GM21367 (cell line): Measurements from ENCODE around the gene TTC28.

ENCODE experiments used
- ATAC-seq: cut with Tn5 transposase; IDR thresholded peaks from one replicate; pipeline ENCODE4 v1.9.1; 2021; ENCODE audit not compliant: unreplicated experiment

TTC28 gene

DNA sequence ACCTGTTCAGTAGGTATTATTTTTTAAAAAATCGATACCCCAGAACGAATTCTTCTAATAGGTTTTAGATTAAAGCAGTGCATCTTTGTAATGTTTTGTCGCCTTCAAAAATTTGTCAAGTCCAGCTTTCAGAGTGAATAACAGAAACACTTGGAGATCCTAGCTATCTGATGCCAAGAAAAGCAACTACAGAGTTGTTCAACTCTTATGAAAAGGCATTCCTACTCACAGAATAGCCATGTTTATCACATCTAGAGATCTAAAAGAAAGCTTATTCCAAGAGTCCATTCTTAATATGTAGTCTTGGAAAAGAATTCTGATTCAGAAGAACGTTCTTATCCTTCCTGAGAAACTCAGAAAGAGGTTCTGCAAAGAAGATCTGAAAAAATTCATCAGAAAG, 268.5 kb downstream of the TTC28 start:
- no peak for ATAC-seq

DNA sequence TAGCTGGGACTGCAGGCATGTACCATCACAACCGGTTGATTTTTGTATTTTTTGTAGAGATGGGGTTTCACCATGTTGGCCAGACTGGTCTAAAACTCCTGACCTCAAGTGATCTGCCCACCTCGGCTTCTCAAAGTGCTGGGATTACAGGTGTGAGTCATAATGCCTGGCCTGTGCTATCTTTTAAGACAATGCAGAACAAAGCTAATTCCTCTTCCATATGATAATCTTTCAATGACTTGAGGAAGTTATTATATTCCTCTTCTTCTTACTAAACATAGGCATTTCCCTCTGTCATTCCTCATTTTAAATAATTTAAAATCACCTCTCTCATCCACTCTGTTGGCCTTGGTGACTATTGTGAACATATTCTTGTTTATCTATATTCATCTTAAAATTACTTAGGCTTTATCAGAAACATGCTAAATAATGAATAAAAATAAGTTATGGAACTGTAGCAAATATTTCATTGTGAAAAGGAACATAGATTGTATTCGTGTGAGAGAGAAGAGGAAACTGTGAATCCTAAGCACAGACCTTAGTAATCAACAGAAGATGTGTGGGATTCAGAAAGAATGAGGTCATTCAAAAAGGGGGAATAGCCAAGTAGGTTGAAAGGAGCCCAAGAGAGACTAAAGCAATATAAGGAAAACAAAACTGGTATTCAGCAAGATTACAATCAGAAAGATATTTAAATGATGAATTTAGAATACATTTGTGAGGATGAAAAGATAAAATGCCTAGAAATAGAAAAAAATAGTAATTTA, 269.4 kb downstream of the TTC28 start:
- no peak for ATAC-seq

DNA sequence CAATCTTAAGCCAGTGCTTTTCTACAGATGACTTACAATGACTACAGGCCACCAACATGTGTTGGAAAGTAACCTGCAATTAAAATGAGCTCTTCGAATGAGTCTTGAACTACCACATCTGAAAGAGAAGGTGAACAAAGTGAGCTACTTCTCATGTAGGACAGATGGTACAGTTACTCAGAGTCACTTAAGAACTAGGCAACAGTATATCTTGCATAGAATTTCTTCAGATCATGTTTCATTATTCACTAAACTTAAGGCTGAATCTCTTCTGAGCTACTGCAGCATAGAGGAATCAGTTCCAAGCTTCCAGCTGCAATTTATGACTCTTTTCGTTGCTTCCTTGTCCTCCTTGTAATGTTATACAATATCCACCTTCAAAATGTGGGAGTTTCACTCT, 270.9 kb downstream of the TTC28 start:
- no peak for ATAC-seq

DNA sequence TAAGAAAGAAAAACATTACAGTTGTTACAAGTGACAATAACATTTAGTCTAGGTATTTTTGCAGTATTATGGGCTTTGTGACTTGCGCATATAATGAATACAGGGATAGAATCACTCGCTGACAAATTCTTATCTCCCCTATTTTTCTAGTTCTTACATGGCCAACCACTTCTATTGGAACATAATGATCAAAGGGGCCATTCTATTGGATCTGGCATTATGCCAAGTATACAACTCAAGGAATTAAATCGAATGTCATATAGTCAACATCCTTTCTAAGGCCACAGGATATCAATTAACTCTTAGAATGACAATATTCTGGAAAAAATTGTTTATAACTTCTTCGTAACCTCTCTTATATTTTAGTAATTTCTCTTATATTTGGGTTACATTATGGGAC, 272.0 kb downstream of the TTC28 start:
- no peak for ATAC-seq

DNA sequence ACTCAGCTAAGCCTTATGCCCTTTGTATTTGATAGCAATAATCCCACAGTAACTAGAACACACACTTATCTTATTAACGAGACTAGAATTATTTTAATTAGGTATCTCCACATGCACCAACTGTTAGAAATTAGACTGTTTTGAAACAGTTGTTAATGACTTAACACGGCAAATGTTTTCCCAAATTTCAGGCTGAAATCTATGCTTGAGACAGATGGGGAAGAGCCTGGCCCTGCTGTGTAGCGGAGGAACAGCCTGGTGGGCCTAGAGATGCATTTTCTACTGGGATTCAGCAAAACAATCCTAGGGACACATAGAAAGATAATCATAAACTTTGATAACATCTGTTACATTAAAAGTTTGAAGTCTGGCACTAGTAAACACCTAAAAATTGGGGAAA, 273.4 kb downstream of the TTC28 start:
- no peak for ATAC-seq

DNA sequence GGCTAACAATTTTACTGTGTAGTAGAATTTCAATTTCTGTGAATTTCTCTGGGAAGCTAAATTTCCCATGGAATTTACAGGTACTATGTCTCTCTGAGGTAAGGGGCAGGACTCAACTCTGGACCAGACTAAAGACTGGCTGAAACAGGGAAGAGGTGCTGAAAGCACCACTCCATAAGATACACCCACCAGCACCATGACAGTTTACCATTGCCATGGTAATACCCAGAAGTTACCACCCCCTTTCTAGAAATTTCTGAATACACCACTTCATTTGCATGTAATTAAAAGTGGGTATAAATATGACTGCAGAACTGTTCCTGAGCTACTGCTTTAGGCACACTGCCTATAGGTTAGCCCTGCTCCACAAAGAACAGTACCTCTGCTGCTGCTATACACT, 274.1 kb downstream of the TTC28 start:
- no peak for ATAC-seq

DNA sequence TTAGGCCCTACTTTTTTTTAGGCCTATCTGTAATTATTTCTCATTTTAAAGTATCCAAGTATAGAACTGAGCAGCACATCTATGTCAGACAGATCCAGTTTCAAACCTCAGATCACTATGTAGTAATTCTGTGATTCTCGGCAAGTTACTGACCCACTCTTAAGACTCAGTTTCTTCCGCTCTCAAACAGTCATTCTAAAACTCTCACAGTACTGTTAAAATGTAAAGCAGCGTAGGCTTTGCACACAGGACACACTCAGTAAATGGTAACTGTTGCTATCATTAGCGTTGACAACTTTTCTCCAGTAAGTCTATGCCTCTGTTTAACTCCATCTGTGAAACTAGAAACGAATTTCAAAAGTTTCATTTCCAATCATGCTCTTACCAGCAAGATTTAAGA, 277.1 kb downstream of the TTC28 start:
- no peak for ATAC-seq

DNA sequence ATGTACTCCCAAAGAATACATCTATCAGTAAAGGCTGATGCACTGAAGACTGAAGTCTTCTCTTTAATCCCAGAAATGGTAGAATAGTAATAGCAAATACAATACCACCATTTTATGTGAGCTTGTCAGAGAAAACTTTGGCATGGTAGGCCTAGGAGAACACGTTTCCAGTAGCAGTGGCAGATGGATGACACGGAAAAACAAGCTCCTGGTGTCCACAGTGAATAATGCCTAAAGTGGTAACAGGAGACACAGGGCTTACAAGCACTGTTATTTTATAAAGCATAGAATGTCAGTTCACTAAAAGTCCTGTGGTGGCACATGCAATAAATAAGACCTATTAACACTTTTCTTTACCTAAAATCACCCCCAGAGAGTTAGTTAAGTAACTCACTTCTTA, 277.6 kb downstream of the TTC28 start:
- ATAC-seq, result no peak

DNA sequence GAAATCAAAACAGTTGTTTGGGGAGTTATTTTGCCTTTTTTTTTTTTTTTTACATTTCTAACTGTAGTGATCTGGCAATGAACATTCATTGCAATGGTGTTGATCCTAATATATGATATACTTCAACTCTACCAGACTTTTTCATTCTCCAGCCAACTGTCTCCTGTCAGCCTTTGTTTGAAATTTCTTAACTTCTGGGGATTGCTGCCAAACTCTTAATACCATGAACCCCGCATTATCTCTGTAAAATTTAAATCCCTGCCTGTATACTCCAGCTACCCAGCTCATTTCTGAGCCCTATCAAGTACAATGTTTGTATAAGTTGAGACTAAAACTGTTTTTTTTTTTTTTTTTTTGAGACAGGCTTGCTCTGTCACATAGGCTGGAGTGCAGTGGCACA, 280.7 kb downstream of the TTC28 start:
- ATAC-seq, result no peak

DNA sequence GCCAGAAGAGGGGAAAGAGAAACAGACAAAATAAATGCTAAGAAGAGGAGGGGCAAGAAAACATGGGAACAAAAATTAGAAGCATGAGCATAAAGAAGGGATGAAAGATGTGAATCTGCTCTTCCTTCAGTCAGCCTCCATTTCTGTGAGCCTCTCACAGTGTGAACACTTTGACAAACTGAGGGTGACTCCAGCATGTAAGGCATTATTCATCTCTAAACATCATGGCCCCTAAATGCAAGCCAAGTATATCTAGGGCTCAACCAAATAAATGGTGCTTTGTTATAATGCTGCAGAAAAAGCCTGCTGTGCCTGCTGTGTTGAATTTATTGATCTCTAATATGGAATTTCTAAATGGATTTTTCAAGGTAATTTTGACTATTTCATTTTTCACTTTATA, 281.3 kb downstream of the TTC28 start:
- no peak for ATAC-seq

DNA sequence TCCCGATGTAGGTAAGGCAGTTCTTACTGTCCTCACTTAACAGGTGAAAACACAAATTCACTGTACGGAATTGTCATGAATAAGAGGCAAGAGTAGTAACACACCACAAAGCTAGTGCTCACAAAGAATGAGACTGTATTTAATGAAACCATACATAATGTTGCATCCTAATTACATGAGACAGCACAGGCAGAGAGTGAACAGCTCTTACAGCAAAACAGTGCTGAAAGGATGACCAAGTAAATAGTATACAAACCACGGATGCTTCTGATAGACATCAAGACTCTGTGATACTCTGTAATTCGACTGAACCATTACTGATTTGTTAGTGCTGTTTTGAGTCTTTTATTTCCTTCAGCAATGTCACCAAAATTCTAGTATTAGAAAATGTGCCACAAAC, 282.3 kb downstream of the TTC28 start:
- no peak for ATAC-seq

DNA sequence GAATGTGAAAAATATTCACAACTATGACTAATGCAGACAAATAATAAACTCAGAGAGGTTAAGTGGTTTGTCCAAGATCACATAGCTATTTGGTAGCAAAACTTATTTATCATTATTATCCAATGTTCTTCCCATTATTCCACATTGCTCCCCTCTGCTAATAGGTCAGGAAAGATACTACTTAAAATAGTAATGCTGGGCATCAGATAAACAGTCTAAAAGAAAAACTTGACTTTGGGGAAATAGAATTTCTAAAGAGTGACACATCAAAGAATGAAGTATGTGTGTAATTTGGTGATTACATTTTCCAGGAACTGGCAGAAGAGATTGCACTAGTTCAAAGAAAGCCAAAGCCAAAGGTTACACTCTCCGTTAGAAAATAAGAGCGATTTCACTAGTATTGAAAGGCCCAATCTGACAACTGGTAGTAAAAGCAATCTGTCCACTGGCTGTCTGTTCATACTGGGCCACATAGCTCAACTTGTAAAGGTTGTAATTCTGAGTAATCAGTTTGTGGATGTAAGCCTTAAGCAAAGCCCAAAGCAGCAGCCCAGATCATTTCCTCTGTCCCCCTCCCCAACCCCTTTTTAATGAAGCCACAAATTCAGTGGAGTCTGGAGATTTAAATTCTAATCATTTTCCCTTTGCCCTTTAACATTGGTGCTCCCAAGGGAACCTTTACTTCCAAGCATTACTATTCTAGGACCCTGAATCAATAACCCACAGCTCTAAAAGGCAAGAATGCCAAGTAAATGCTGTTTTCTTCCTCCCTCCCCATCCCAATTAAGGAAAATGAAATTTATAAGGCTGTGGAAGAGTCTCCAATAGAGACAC, 283.5 kb downstream of the TTC28 start:
- no peak for ATAC-seq

DNA sequence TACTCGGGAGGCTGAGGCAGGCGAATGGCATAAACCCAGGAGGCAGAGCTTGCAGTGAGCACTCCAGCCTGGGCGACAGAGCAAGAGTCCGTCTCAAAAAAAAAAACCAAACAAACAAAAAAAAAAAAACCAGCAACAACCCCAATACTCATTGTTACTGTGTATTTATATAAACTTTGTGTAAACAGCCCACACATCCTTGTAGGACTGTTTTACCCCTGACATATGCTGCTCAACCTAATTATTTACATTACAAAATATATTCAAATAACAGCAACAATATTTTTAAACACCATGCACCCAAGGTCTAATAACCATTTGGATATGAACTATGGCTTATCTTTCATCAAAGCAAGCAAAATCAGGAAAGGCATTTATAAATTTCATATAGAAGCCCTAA, 284.1 kb downstream of the TTC28 start:
- no peak for ATAC-seq

DNA sequence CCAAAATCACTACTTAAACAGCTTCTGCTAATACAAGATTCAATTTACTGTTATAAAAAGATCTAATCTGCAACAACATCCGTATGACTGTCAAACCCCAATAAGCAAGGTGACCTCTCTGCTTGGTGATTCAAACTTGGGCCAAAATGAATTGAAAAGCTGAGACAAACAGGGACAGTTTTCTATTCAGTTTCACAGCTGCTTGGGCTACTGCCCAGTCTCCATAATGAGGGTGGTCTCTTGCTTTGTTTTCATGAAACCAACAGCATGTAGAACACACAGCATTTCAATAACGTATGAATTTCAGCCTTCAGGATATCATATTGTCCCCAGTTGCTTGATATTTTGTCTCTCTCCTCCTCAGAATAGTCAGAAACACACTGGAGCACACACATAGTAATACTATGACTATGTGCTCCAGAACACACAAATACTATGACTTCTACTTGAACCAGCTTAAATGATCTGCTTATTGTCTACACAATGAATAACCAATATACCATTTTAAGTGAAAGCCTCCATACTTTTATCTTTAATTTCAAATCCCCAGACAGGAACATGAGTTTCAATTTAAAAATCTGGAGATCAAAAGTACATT, 285.0 kb downstream of the TTC28 start:
- ATAC-seq, result no peak

DNA sequence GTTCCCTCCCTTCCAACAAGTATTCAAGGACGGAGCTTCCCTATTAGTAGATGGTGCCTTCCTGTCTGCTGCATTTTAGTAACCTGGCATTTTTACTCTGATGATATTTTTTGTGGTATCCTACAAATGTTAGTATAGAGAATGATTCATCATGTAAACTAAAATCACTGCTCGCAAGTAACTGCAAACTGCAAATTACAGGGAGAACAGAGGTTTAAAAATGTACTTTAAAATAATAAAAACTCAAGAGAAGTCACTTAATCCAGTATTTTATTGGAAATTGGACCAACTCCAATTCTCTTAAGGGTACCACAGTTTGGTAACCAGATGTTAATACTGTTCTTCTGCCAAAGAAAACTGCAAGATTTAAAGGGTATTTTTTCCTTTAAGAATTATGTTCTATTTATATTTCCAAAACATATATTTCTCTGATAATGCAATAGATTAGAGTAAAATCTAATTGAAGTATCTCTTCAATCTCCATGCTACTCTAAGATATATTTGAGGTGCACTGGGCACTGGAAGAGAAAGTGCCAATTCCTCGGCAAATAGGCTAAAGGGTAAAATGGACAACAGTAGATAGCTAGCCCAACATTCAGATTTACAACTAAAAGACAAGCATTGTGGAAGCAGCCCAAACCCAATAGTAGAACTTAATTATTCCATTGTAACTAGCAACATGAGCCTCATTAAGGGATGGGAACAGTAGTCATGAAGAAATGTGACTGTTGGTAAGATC, 298.0 kb downstream of the TTC28 start:
- no peak for ATAC-seq

DNA sequence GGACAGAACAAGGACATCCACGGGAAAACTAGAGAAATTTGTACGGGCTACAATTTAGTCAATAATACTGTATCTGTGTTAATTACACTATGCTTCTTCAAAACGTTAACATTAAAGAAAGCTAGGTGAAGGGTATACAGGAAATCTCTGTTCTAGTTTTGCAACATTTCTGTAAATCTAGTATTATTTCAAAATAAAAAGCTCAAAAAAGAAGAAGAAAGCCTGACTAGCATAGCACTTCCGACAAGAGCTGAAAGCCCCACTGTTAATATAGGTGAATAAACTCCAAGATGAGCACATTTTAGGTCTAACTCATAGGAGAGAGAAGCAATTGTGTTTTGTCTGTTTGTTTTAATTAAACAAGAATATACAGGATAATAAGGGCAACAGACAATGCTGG, 299.7 kb downstream of the TTC28 start:
- no peak for ATAC-seq

DNA sequence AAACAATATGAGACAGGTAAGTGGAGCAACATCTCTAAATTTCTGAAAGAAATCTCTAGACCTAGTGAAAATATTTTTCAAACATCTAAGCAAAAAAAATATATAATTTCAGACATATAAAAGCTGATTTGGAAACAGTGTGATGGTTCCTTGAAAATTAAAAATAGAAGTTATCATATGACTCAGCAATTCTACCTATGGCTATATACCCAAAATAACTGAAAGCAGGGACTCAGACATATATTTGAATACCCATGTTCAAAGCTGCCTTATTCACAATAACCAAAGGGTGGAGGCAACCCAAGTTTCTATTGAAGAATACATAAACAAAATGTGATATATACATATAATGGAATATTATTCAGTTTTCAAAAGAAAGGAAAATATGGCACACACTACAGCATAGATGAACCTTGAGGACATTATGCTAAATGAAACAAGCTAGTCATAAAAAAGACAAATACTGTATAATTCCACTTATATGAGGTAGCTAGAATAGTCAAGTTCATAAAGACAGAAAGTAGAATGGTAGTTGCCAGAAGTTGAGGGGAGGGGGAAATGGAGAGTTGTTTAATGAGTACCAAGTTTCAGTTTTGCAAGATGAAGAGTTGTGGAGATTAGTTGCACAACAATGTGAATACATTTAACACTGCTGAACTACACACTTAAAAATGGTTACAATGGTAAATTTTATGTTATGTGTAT, 300.4 kb downstream of the TTC28 start:
- ATAC-seq, result no peak

DNA sequence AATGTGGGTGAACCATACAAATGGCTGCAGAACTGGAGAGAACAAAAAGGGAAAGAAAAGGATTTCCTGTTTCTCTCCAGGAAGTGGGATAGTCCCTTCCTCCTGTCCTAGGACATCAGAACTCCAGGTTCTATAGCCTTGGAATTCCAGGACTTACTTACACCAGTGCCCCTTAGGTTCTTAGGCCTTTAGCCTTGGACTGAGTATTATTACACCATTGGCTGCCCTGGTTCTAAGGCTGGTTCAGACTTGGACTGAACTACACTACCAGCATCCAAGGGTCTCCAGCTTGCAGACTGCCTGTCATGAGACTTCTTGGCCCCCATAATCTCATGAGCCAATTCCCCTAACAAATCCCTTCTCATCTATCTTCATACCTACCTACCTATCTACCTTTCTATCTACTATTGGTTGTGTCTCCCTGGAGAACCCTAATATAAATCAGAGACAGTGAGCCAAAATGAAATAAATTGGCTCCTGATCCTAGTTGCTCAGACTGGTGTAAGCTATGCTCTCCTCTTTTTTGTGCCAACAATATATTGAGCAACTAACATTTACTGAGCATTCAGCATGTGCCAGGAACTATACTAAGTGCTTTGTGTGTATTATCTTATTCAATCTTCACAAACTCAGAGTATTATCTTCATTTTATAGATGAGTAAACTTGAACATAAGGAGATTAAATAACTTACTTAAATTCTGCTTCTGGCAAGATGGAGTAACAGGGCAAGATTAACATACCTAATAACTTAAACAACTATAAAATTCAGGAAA, 303.7 kb downstream of the TTC28 start:
- ATAC-seq, result no peak

DNA sequence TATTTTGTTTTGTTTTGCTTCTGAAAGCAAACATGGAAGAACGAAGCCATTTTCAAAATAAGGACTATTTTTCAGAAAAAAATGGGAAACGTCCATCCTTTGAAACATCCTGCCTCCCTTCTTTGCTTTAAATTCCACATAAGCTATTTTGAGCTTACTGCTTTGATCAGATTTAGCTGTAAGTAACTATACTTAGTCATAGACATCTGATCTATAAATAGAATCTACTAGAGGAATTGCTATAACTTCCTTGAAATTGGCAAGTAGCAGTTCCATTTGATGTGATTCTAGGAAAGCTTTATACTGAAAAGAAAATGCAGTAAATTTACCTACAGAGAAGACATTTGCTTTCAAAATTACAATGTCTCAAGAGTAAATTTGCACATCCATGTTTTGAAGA, 305.8 kb downstream of the TTC28 start:
- ATAC-seq, result no peak

DNA sequence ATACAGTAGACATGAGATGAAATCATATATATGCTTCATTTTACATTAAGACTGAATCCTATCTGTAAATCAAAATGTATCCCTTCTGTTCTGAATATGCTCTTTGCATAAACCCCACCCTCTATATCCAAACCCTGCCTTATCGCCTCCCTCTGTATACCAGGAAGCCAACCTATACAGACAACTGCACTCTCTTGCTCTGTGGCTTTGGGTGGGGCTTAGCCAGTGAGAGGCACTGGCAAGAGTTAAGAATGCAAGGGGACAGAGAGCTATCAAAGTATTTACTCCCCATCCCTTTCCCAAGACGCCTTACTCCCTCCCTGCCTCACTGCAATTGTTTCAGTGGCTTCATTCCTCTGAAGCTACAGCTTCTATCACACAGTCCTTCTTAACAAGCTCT, 309.8 kb downstream of the TTC28 start:
- ATAC-seq, result no peak
